Transverse colon (tissue), 4 donors: Measurements from ENCODE around the gene CDHR1.

Source experiments
- POLR2A ChIP-seq: fragments of 450-650 bp; IDR thresholded peaks from one replicate; pipeline ENCODE4 v1.6.1; 2016; ENCODE audit warnings: antibody characterized with exemption, mild to moderate bottlenecking, moderate library complexity
- POLR2AphosphoS5 ChIP-seq, 3 donors: sonication (generic); formaldehyde crosslinking; IDR thresholded peaks; one replicate each; pipeline ENCODE4 v1.6.1; 2016; ENCODE audit warnings: antibody characterized with exemption in 3 of 3
- TF ChIP-seq, protein P1 (sequence below), 5 experiments: fragments of 200-600 bp in 3 of 5; fragments of 450-650 bp in 2 of 5; sonication (generic) in 3 of 5; IDR thresholded peaks; 1 replicate in 2 of 5; 2 replicates in 3 of 5; pipeline ENCODE4 v1.5.1; 2016 to 2017; ENCODE audit warnings: antibody characterized with exemption in 5 of 5, inconsistent platforms in 3 of 5, mild to moderate bottlenecking in 2 of 5, moderate library complexity in 1 of 5

DNA sequence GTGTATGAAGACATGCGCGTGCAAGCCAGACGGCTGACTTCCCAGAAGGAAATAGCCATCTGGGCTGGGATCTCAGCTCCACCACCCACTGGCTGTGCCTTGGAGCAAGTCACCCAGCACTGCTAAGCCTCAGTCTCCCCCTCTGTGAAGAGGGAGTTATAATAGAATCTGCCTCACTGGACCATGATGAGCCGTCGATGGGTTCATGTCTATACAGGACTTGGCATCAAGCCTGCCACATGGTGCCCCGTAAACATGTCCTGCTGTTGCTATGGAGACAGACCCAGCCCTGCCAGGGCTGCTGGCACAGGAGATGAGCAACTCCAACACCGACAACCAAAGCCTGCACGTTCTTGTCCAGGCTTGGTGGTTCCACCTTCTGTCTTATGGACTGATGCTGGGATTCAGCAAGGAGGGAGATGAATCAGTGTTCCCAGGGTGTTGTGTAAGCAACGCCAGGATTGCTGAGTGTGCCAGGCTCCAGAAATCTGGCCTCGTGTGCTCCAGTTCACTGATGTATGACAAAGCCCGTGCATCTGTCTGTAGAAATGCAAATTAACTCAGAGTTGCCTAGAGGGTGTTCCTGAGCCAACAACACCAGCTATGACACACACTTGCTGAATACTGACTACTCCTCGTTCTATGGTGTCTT lies 15.2 kb upstream of the CDHR1 start:
- TF ChIP-seq, protein P1, sequence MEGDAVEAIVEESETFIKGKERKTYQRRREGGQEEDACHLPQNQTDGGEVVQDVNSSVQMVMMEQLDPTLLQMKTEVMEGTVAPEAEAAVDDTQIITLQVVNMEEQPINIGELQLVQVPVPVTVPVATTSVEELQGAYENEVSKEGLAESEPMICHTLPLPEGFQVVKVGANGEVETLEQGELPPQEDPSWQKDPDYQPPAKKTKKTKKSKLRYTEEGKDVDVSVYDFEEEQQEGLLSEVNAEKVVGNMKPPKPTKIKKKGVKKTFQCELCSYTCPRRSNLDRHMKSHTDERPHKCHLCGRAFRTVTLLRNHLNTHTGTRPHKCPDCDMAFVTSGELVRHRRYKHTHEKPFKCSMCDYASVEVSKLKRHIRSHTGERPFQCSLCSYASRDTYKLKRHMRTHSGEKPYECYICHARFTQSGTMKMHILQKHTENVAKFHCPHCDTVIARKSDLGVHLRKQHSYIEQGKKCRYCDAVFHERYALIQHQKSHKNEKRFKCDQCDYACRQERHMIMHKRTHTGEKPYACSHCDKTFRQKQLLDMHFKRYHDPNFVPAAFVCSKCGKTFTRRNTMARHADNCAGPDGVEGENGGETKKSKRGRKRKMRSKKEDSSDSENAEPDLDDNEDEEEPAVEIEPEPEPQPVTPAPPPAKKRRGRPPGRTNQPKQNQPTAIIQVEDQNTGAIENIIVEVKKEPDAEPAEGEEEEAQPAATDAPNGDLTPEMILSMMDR (IDR thresholded peaks at IDR 0.05): no peak
- TF ChIP-seq POLR2A (no peak), POLR2AphosphoS5 (IDR thresholded peaks at IDR 0.05) (peak in 1 of 3 donors; percentile 12)
